Hematopoietic multipotent progenitor cell (in vitro differentiated cells): ENCODE data around the gene MRGPRF. TPM values are rescaled to one million over a fixed set of nuclear protein-coding genes. Genes with fewer than 3 reads are reported as not detected.
A peak's percentile ranks its signal among the peaks of the same experiment; 100 is the strongest.

ENCODE experiments used
- DNase-seq, 3 donors: peaks; one replicate each; pipeline ENCODE4 v3.0.0-alpha.2; 2011 to 2015; ENCODE audit warnings: low read depth in 2 of 3, low spot score in 2 of 3
- total RNA-seq: library from RNA; depleted of rRNA; stranded (reverse); fragments of >200 nt; gene quantifications from one replicate; pipeline ENCODE4 v1.2.3, GENCODE V29; 2012

Gene MRGPRF, protein sequence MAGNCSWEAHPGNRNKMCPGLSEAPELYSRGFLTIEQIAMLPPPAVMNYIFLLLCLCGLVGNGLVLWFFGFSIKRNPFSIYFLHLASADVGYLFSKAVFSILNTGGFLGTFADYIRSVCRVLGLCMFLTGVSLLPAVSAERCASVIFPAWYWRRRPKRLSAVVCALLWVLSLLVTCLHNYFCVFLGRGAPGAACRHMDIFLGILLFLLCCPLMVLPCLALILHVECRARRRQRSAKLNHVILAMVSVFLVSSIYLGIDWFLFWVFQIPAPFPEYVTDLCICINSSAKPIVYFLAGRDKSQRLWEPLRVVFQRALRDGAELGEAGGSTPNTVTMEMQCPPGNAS
- not detected for total RNA-seq

DNA sequence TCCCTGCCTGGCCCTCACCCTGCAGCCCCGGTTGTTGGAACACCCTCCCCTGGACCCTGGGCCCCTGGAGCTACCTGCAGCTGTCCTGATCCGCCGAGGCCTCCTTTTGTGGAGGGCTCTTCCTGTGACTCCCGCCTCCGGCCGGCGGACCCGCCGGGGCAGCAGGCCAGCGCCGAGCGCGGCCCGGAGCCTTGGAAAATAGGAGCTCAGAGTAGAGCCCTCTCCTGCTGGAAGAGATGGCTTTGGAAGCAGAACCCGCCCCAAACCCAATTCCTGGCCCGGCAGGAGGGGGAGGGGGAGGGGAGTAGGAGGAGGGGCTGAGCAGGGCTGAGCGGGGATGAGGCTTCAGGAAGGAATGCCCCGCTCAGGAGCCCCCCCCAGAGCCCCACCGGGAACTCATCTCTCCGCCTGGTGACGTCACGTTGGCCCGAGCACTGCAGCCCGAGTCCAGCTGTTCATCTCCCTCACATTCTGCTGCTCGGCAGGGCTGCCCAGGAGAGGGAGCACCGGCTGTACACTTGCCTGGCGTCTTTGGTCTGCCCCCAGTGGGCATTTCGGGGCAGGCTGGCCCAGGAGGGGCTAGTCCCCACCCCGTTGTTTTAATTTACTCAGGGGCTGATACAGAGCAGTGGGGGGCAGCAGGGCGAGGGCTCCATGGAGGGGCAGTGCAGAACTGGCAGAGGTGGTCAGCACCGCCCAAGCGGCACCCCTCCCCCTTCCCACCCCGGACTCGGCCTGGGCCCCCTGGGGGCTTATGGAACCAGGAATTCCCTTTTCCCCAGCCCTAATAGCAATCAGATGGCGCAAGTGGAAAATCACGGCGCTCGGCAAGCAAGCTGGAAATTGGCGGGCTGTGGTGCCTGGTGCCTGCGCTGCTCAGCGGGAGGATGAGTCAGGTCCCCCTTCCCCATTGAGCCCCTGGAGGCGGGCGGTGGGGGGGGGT, at the start of gene MRGPRF:
TSS of gene MRGPRF (minus strand) at position 238 of the 943 bp plus-strand sequence. CDS start 3,345 bp downstream, outside the sequence.
- DNase-seq, result peak in 1 of 3 donors; percentile 34

DNA sequence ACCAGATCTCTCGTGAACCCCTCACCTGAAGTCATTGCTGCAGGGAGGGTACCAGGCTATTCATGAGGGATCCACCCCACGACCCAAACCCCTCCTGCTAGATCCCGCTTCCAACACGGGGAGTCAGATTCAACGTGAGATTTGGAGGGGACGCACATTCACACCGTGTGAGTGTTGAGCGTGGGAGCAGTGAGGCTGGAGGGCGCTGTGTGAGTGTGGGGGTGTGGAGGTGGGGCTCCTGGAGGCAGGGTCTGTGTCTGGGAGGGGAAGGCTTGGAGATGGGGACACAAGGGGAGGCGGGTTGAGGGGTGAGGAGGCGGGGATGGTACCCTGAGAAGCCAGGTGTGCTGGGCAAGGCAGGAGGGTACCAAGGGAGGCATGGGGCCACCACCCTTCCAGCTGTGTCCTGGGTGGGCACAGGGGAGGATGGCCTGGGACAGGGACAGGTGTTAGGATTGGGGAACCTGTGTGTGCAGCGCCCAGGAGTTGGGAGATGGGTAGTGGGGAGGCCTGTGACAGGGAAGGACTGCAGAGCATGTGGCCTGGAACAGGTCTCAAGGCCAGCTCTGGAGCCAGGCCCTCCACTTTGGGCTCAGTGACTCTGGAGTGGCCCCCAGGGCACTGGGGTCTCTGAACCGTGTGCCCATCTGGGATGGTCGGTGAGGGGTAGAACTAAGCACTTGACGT, 49.3 kb upstream of the MRGPRF start:
- DNase-seq, result no peak

DNA sequence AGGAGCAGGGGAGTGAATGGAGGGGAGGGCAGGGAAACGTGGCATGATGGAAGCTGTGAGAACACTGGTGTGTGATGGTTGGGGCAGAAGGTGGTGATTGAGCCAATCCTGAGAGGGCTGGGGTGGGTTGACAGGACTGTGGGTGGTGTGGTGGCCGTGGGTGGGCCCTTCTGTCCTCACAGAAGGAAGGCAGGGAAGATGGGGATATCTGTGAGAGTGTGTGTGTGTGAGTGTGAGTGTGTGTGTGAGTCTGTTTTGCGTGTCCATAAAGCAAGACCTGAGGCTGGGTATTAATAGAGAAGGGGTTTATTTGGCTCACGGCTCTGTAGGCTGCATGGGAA, 48.6 kb upstream of the MRGPRF start:
- DNase-seq, result no peak

DNA sequence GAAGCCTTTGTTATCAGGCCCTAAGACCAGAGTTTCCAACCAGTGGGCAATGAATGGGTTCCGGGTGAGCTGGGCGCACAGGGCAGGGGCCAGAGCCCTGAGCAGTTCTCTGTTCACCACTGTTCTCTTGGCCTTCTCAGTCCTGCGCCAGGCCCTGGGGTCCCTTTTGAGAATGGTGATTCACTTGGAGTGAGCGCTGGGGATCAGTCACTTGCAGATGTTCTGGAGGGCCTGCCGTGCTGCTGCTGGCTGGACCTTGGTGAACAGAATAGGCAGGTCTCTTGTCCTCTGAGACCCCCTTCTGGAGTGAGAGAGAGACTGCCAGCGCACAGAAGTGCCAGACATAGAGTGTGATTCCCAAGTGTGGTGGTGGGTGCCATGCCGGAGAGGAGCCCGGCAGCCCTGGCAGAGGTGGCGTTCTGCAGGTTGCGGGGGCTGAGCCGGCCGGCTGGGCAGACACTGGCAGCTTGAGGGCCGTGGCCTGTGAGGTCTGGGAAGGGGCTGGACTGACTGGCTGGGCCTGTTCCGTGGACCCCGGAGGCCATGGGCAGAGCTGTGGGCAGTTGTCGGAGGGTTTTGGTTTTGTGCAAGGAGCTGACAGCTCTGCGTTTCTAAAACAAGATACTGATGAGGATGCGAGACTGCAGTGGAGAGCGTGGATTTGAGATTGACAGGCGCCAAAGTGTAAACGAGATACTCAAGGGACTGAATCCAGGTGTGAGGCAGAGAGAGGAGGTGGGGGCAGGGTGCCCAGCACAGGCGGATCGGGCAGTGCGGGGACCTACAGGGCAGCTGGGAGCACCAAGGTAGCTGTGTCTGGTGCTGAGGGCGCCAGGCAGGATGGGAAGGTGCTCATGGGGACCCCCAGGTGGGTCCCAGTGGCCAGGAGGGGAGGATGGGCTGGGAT, 48.0 kb upstream of the MRGPRF start:
- DNase-seq, result no peak

DNA sequence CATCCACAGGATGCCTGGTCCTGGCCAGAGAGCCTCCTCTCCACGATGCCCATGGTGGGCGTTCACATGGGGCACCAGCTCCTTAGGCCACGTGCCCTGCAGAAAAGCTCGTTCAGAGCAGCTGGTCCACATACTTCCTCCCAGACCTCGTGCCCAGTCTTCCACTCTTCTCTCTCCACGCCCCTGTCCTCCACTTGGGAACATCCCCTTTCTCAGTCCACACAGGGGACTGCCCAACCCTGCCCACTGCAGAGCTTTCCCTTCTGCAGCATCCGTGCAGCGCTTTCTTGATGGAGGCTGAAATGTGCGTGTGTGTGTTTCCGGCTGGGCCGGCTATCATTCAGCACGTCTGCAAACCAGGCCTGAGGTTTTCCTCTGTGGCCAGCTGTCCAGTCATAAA, 46.9 kb upstream of the MRGPRF start:
- no peak for DNase-seq

DNA sequence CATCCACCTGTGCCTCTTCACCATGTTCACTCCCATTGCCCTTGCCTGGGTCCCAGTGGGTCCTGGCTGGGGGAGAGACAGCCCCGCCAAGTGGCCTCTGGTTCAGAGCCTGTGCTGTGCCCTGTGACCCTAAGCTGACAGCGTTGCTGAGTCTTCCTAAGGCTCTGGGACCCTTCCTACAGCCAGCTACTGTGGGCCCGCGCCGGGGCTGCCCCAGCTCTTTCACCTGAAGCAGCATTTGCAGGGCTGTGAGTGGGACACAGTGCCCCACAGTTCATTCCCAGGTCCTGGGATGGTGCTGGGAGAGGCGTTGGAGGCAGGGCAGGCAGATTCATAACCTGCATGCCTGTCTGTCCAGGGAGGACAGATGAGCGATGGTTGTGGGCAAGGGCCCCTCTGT, 46.4 kb upstream of the MRGPRF start:
- DNase-seq, result no peak

DNA sequence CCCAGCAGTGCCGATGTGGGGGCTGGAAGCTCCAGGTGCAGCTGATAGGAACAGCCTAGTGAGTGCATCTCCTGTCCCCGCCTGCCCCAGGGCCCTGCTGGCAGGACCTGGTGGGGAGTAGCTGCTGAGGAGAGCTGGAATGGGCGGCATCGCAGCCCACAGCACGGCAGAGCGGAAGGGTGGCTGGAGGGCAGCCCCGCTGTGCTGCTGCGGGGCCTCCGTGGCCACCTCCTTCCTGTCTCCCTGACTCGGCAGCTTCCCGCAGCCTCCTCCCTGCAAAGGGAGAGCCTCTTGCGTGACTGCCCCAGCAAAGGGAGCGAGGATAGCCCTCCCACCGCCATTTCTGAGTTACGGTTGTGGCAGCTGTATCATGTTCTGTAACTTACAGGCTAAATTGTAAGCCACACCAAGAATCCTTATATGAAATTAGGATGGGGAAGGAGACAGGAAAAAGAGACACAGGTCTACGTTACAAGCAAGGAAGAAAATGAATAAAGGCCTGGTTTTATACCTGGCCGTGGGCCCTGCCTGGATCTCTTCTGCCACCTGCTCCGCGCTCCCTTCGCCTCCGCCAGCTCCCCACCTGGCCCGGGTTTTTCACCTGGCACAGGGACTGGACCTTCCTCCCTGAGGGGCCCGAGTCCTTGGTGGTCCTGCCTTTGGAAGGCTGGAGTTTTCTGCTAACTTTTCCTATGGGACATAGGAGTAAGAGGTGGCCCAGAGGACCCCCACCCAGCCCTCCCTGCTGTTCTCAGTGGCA, 45.6 kb upstream of the MRGPRF start:
- no peak for DNase-seq

DNA sequence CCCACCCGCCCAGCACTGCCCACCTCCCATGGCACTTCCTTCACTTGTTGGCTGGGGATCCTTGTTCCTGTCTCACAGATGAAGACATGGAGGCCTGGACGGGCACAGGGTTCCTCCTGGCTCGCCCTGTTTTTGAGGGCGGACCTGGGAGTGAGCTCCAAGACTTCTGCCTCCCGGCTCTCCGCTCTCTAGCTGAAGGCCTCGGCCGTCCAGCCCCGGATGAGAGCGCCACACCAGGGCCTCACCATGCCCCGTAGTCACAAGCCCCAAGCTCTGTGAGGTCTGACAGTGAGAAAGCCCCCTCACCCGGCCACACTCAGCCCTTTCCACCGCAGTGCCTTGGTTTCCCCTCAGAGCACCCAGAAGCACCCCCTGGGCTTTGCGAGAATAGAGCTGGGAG, 44.8 kb upstream of the MRGPRF start:
- DNase-seq, result no peak

DNA sequence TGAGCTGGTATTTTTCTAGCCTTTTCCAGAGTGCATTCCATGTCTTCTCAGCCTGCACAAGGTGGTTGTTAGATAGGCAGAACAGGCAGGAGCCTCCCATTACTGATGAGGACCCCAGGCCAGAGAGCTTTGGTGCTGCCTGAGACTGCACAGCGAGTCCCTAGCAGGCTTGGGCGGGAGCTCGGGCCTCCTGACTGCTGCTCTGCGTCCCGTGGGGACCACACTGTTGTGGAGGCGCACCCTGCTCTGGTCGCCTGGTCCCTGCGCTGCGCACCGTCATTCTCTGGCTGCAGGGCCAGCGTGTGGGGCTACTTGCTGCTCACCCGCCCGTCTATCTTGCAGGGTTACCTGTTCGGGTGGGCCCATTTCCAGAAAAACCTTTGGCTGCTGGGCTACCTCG, 44.2 kb upstream of the MRGPRF start:
- no peak for DNase-seq

DNA sequence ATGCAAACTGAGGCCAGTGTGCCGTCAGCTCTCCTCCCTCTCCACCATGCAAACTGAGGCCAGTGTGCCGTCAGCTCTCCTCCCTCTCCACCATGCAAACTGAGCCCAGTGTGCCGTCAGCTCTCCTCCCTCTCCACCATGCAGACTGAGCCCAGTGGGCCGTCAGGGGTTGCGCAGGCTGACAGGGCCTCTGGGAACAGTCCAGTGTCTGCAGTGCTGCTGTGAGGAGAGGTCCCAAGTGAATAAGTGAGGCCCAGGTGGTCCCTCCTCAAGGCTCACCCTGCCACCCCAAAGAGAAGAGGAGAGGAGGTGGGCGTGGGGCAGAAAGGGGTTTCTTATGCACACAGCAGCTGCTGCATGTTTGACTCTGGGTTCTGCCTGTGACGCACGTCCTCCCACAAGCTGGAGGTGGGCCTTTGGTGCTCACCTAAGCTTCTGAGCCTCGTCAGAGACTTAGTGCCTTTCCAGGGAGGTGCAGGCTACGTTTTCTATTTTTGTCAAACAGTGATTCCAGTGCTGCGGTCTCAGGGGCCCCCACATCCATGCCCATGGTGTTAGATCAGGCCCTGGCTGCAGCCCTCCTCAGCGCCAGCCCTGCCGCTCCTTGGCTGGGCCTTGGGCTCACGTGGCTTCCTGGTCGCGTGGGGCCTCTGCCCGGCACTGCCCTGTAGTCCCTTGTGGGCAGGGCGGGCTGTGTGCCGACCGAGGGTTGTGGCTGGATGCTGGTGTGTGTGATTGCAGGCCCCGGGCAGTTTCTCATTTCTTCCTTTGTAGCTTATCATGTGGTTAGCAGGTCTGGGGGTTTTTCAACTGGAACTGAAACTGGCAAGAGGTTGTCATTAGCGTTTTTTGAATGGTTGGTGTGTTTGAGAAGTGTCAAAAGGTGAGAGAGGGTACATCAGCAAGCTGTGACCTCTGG, 42.8 kb upstream of the MRGPRF start:
- peak in 2 of 3 donors; percentile 21 to 41 for DNase-seq

DNA sequence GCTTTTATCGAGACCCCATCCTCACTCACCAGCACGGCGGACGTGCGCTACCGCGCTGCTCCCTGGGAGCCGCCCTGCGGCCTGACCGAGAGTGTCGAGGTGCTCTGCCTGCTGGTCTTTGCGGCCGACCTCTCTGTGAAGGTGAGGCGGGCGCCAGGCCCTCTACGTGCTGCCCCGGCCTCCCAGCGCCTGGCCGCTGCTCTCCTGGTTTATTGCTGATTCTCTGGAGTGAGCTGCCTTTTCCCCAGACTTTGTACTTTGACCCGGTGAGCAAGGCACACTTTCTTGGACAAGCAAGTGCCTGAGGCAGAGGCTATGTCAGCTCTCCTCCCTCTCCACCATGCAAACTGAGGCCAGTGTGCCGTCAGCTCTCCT, 42.2 kb upstream of the MRGPRF start:
- DNase-seq, result no peak

DNA sequence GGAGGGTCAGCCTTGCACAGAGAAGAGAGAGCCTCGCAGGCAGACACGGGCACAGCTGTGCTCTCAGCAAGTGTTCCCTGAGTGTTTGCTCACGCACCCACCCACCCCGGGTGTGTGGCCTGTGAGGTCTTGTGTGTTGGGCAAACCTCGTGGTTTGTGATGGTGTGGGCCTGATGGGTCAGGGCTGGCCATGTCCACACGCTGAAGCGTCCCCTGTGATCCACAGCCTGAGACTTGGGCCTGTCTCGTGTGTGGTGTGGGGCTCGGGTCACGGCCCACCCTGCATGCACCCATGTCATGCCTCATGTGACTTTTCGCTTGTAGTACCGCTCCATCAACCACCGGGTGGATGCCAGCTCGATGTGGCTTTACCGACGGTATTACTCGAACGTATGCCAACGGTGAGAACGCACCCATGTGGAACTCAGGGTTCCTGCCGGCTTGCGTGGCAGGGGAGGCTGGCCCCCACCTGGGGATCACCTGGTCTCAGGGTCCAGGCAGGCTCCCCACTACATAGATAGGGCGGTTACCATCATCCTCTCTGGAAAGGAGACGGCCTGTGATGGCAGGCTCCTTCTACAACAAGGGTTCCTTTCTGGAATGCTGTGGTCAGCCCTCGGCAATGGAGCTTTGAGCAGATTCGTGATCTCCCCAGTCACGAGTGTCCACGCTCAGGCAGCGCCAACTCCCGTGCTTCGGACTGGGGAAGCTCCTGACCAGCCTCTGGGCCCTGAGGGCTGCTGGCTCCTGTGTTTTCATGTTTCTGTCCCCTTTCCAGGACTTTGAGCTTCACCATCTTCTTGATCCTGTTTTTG, 41.6 kb upstream of the MRGPRF start:
- DNase-seq, result no peak

DNA sequence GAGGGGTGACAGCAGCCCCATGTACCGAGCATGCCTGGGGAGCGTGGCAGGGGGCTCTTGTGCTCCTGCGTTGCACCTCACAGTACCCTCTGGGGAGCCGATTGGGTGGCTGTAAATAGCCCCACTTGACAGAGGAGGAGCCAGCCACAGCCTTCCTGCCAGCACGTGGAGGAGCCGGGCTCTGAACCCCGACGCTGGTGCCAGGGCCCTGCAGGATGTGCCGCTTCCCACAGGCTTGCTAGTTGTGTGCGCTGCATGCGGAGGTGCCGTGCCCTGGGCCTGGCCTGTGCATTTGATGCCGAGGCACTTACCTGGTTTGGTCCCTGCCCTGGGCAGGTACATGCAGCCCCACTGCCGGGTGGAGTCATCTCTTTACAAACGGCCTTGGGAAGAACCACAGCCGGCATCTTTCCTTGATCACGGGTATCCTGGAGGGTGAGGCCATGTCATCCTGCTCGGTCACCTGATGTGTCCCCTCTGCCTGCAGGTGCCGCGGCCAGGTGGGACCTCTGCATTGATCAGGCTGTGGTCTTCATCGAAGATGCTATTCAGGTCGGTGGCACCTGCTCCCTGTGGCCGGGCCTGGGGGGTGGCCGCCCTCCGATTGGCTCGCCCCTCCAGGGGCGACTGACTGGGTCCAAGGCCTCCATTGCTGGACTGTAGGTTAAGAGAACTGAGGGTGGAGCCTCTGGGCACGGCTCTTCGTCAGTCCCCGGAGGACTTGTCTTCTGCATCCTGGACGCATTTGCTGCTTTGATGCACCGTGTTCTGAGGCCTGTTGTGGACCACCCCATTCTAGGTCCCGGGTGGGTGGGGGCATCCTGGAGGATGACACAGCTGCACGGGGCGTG, 40.7 kb upstream of the MRGPRF start:
- DNase-seq, result no peak

DNA sequence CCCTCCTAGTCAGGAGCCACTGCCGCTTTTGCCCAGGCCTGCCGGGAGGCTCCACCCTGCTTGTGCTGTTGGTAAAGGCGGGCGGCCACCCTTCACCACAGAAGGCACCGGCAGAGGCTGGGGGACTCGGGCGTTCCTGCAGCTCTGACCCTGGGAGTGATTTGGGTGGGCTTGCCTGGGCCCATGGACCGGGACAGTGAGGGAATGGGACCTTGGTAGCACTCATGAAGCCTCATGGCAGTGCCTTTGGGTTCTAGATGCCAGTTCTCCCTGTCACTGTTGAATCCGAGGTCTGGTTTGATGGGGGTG, 40.1 kb upstream of the MRGPRF start:
- no peak for DNase-seq

DNA sequence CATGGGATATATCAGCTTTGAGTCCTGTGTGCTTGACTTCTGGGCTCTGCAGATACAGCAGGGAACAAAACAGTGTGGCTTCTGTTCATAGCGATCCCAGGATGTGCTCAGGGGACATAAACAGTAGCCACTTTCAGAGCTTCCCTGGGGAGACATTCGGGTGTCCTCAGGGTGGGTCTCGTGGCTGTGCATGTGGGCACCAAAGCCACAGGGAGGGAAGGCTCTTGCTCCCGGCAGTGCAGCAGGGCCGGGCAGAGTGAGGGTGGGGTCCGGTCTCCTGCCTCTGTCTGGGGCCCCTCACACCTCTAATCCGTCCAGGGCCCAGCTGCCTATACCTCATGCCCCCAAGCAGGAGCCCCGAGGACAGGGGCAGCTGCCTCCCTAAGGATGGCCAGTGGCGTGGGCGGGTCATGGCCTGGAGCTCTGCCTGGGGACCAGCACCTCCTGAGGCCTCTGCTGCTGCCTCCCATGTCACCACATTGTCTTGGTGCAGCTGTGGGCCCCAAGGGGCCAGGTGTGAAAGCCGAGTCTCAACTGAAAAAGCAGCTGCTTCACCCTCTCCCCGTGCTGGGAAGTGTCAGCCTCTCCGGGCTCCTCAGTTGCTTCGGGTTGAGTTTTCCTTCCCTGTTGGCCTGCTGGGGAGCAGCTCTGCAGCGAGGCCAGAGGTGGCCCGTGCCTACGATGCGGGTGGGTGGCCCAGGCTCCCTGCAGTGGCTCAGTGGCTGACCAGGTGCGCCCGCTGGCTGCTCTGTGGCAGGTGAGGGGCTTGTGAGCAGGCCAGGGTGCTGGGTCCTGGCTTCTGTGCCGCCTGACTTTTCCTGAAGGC, 39.5 kb upstream of the MRGPRF start:
- no peak for DNase-seq
